Inflammatory macrophage treated with lipopolysaccharide for 1 hour (primary cell): ENCODE results near the gene CCDC180.
"Not testable (repeated sequence)": the region's sequence is repeated elsewhere in the genome, so short reads cannot be mapped to it uniquely, and the experiment has no call there.

Experiments
- DNase-seq, 2 donors: peaks; one replicate each; pipeline ENCODE4 v3.0.0-alpha.2; 2020 to 2022

The CCDC180 gene

GRCh38 chr9:97311798-97312500 lies 4.5 kb downstream of the CCDC180 start:
- DNase-seq = no peak

DNA sequence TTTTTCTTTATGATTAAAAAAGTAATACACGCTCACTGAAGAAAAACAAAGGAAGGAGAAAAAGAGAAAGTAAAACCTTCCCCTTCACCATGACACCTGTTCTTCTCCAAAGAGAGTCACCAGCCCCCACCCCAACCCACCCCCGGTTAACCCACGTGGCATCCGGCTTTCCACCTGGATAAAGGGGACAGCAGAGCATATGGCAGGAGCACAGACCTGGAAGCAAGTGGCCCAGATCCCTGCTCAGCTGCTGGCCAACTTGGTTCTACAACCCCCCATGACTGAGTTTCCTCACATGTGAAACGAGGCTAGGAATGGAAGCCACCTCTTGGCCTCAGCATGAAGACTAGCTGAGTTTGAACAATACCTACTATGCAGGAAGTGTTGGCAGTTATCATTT lies 5.1 kb downstream of the CCDC180 start:
- no peak for DNase-seq

DNA sequence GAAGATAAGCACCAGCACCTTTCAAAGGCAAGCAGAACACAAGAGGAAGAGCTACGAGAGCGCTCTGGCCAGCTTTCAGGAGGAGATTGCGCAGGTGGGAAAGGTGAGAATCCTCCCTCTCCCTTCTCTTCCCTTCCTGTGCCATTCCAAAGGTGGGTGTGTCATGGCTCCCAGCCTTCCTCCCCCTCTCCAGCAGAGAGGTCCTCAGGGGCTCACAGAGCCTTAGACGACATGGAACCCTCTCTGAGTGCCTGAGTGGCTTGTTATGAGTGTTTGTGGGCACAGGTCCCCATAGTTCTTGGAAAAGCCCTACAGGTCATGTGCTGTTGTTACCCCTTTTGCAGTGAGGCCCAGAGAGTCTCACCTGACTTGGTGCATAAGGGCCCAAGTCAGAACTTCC lies 5.8 kb downstream of the CCDC180 start:
- DNase-seq = no peak

- no peak for DNase-seq
These were observed 6.3 kb downstream of the CCDC180 start for GRCh38 chr9:97313746-97314145.

- no peak for DNase-seq
These were observed 7.0 kb downstream of the CCDC180 start for GRCh38 chr9:97314503-97314902.

- no peak for DNase-seq
These were observed 8.1 kb downstream of the CCDC180 start for GRCh38 chr9:97315550-97315949.

DNA sequence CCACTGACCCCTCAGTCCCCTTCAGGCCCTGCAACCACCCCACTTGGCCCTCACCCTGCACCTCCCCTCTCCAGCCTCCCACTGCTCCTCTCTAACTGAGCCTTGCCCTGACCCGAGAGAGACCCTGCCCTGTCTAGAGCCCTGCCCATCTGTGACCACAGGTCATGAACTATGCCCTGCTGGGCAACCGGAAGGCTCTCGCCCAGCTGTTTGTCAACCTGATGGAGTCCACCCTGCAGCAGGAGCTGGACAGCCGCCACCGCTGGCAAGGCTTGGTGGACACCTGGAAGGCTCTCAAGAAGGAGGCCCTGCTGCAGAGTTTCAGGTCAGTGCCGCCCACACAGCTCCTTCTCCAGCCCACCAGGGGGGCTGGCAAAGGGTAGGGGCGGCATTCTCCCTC lies 9.4 kb downstream of the CCDC180 start:
- DNase-seq = no peak

GRCh38 chr9:97318433-97318832 lies 11.0 kb downstream of the CCDC180 start:
- no peak for DNase-seq

DNA sequence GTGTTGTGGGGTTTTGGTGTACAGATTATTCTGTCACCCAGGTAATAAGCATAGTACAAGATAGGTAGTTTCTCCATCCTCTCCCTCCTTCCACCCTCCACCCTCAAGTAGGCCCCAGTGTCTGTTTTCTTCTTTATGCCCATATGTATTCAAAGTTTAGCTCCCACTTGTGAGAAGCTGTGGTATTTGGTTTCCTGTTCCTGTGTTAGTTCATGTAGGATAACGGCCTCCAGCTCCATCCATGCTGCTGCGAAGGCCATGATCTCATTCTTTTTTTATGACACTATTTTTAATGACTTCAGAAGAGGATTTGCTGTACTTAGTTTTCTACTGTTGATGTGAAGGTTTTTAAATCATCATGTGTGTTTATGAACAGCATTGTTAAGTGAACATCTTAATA lies 11.9 kb downstream of the CCDC180 start:
- DNase-seq = no peak

GRCh38 chr9:97320080-97320642 lies 12.7 kb downstream of the CCDC180 start:
- no peak for DNase-seq

GRCh38 chr9:97321251-97321650 lies 13.8 kb downstream of the CCDC180 start:
- DNase-seq = no peak

DNA sequence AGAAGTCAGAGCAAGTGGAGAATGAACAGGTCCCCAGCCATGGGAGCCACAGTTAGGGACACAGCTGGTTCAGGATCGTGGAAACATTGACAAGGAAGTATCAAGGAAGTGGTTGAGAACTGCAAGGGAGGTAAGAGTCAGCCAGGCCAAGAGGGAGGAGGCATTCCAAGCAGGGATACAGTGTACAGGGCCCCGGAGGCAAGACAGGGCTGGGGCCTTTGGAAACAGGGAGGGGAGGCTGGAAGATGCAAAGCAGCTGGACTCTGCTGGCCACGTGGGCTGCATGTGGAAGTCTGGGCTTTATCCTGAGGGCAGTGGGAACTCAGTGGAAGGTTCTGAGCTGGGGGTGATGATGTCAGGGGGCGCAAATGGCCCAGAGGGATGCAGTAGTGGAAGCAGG lies 14.2 kb downstream of the CCDC180 start:
- DNase-seq = no peak

- DNase-seq = no peak
These were observed 14.6 kb downstream of the CCDC180 start for GRCh38 chr9:97322105-97322504.

DNA sequence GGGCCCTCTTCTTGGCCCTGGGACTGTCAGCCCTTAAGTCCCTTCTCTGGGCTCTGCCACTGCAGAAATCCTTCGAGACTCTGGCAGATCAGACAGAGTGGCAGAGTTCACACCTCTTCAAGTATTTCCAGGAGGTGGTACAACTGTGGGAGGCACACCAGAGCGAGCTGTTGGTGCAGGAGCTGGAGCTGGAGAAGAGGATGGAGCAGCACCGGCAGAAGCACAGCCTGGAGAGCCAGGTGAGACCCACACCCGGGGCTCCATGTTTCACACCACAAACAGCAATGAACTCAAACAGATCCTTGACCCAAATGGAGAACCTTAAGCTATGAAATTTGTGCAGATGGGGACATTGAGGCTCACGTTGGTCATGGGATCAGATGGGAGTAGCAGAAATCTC lies 17.5 kb downstream of the CCDC180 start:
- DNase-seq = no peak

GRCh38 chr9:97327562-97327961 lies 20.1 kb downstream of the CCDC180 start:
- no peak for DNase-seq

DNA sequence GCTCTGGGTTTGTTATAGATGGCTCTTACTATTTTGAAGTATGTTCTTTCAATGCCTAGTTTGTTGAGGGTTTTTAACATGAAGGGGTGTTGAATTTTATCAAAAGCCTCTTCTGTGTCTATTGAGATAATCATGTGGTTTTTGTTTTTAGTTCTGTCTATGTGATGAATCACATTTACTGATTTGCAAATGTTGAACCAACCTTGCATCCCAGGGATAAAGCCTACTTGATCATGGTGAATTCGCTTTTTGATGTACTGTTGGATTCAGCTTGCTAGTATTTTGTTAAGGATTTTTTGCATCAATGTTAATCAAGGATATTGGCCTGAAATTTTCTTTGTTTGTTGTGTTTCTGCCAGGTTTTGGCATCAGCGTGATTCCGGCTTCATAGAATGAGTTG lies 25.5 kb downstream of the CCDC180 start:
- DNase-seq = no peak

DNA sequence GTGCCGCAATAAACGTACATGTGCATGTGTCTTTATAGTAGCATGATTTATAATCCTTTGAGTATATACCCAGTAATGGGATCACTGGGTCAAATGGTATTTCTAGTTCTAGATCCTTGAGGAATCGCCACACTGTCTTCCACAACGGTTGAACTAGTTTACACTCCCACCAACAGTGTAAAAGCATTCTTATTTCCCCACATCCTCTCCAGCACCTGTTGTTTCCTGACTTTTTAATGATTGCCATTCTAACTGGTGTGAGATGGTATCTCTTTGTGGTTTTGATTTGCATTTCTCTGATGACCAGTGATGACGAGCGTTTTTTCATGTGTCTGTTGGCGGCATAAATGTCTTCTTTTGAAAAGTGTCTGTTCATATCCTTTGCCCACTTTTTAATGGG lies 28.2 kb downstream of the CCDC180 start:
- not testable (repeated sequence) for DNase-seq

- DNase-seq = no peak
These were observed 41.4 kb downstream of the CCDC180 start for GRCh38 chr9:97348871-97349270.

DNA sequence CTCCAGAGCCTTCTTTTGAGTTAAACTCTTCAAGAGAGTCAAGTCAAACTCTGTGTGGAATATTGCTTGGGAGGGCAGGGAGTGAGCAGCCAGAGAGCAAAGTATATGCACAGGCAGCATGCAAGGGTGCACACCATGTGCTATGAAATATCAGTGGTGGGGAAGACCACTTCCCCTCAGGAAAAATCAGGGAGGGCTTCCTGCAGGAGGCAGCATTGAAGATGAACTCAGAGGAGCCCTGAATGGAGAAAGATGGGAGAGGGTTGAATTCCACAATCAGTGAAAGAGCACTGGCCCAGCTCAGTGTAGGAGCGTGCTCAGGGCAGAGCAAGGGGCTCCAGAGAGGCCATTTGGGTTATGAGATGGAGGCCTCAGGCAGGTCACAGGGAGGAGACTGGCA lies 41.9 kb downstream of the CCDC180 start:
- no peak for DNase-seq

- no peak for DNase-seq
These were observed 47.2 kb downstream of the CCDC180 start for GRCh38 chr9:97354637-97355036.

DNA sequence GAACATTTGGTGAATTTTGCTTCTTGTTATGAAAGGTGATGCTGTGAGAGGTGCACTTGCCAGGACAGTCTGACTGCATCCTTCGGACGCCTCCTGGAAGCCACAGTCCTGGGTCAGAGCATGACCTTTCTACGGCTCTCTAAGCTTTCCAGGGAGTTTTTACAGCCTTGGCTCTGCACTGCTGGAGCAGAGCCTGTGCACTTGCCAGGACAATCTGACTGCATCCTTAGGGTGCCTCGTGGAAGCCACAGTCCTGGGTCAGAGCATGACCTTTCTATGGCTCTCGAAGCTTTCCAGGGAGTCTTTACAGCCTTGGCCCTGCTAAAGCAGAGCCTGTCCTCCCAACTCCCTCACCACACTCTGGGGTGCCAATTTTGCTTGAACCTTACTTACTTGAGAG lies 49.6 kb downstream of the CCDC180 start:
- no peak for DNase-seq
